Tibial artery (tissue), 4 donors: ENCODE measurements around the gene PTGR1.
"Not testable (repeated sequence)": the region's sequence is repeated elsewhere in the genome, so short reads cannot be mapped to it uniquely, and the experiment has no call there.

Experiments used
- DNase-seq, 2 donors: peaks; one replicate each; pipeline ENCODE4 v3.0.0-alpha.2; 2019
- H3K27ac ChIP-seq, 2 donors: fragments of 200-600 bp; sonication (generic) in 1 of 2; 1 replicate in 1 of 2; 2 replicates in 1 of 2; pipeline ENCODE4 v1.5.1; 2018 to 2019; ENCODE audit warnings: mild to moderate bottlenecking in 1 of 2
- H3K27me3 ChIP-seq, 2 donors: fragments of 200-600 bp; sonication (generic) in 1 of 2; one replicate each; pipeline versions ENCODE4 v1.5.1 to v1.6.0; 2016 to 2019
- H3K36me3 ChIP-seq, 3 donors: fragments of 200-600 bp; sonication (generic) in 2 of 3; one replicate each; pipeline ENCODE4 v1.5.1; 2016 to 2019; ENCODE audit warnings: mild to moderate bottlenecking in 2 of 3
- H3K4me1 ChIP-seq, 4 donors: fragments of 200-600 bp; sonication (generic) in 2 of 4; 1 replicate in 3 of 4; 2 replicates in 1 of 4; pipeline ENCODE4 v1.5.1; 2016 to 2019
- H3K4me3 ChIP-seq, 2 donors: fragments of 200-600 bp; sonication (generic) in 1 of 2; 1 replicate in 1 of 2; 2 replicates in 1 of 2; pipeline ENCODE4 v1.5.1; 2018 to 2019; ENCODE audit warnings: mild to moderate bottlenecking in 2 of 2
- H3K9me3 ChIP-seq, 3 donors: fragments of 200-600 bp; sonication (generic) in 1 of 3; one replicate each; pipeline ENCODE4 v1.5.1; 2016 to 2019
- intact Hi-C: fragments of 100-400 bp; cut with DNase I; formaldehyde crosslinking; loops from one replicate; pipeline ENCODE4 v1.15.0; 2023; ENCODE audit warnings: low total_unique reads
- TF ChIP-seq, protein P1 (sequence below), 2 experiments: fragments of 200-600 bp in 1 of 2; fragments of 450-650 bp in 1 of 2; IDR thresholded peaks; one replicate each; pipeline ENCODE4 v1.5.1; 2017 to 2019; ENCODE audit warnings: antibody characterized with exemption in 2 of 2, mild to moderate bottlenecking in 1 of 2, moderate library complexity in 1 of 2

PTGR1 gene

DNA sequence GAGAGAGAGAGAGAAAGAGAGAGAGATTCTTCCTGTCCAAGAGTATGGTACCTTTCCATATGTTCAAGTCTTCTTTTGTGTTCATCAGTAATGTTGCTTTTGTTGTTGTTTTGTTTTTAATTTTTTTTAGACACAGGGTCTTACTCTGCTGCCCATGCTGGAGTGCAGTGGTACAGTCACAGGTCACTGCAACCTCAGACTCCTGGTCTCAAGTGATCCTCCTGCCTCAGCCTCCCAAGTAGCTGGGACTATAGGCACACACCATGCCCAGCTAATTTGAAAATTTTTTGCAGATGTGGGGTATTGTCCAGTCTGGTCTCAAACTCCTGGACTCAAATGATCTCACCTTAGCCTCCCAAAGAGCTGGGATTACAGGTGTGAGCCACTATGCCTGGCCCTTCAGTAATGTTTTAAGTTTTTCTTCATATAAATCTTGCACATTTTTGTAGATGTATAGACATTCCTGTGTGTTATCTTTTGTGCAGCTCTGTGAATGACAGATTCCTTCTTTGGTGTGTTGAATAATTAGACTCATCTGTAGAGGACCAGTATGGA lies 38.2 kb downstream of the PTGR1 start:
- TF ChIP-seq, protein P1, sequence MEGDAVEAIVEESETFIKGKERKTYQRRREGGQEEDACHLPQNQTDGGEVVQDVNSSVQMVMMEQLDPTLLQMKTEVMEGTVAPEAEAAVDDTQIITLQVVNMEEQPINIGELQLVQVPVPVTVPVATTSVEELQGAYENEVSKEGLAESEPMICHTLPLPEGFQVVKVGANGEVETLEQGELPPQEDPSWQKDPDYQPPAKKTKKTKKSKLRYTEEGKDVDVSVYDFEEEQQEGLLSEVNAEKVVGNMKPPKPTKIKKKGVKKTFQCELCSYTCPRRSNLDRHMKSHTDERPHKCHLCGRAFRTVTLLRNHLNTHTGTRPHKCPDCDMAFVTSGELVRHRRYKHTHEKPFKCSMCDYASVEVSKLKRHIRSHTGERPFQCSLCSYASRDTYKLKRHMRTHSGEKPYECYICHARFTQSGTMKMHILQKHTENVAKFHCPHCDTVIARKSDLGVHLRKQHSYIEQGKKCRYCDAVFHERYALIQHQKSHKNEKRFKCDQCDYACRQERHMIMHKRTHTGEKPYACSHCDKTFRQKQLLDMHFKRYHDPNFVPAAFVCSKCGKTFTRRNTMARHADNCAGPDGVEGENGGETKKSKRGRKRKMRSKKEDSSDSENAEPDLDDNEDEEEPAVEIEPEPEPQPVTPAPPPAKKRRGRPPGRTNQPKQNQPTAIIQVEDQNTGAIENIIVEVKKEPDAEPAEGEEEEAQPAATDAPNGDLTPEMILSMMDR (IDR thresholded peaks at IDR 0.05) = no peak
- H3K9me3 ChIP-seq = peaks cover 0 to 34% (median 8%) of the 10 kb centered on the region in 3 donors
- H3K27ac ChIP-seq = no peak overlapping the region
- H3K27me3 ChIP-seq = no peaks in the 10 kb centered on the region
- no peak overlapping the region for H3K4me3 ChIP-seq
- peaks cover 44 to 65% (median 59%) of the 10 kb centered on the region in 3 donors for H3K36me3 ChIP-seq
- no peaks in the 10 kb centered on the region for H3K4me1 ChIP-seq
- no peak for DNase-seq
- intact Hi-C loops = no loop called here

DNA sequence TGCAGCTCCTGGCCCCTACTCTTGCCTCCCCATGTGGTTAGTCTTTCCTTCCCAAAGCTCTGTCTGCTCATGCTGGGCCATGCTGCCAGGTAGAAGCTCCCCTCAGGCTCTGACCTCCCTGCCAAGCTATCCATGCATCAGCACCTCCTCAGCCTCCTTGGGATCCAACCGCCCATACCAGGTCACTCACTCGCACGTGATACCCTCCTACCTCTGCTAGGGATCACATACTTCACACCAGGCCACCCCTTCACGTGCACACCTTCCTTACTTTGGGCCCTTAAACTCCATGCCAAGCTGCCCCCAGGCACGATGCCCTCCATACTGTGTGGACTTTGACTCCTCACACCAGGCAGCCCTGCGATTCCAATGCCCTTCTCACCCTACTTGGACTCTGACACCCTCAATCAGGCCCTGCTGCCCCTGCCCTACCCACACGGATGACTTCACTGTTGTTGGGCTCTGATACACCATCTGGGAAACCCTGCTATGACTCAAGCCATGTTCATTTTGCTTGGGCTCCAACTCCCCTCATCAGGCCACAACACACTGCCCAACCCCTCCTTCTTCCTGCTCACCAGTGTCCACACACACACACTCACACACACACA lies 40.3 kb downstream of the PTGR1 start:
- TF ChIP-seq, protein P1 (IDR thresholded peaks at IDR 0.05) = no peak
- H3K9me3 ChIP-seq = peaks cover 0 to 54% (median 13%) of the 10 kb centered on the region in 3 donors
- peaks cover 38 to 66% (median 59%) of the 10 kb centered on the region in 3 donors for H3K36me3 ChIP-seq
- H3K4me1 ChIP-seq = no peaks in the 10 kb centered on the region
- no peak for DNase-seq
- intact Hi-C loops = no loop called here
- no peak overlapping the region for H3K27ac ChIP-seq
- H3K27me3 ChIP-seq = no peaks in the 10 kb centered on the region
- no peak overlapping the region for H3K4me3 ChIP-seq

DNA sequence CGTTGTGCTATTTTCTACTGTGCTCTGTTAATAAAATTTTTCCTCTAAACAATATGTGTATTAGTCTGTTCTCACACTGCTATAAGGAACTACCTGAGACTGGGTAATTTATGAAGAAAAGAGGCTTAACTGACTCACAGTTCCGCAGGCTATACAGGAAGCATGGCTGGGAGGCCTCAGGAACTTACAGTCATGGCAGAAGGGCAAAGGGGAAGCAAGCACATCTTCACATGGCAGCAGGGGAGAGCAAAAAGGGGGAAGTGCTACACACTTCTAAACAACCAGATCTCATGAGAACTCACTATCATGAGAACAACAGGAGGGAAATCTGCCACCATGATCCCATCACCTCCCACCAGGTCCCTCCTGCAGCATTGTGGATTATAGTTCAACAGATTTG lies 44.0 kb downstream of the PTGR1 start:
- H3K27ac ChIP-seq, H3K4me1 ChIP-seq, H3K27me3 ChIP-seq, DNase-seq, intact Hi-C loops, H3K4me3 ChIP-seq: not testable (repeated sequence)
- H3K36me3 ChIP-seq = peaks cover 50 to 69% (median 58%) of the 10 kb centered on the region in 3 donors
- peaks cover 0 to 86% (median 15%) of the 10 kb centered on the region in 3 donors for H3K9me3 ChIP-seq

DNA sequence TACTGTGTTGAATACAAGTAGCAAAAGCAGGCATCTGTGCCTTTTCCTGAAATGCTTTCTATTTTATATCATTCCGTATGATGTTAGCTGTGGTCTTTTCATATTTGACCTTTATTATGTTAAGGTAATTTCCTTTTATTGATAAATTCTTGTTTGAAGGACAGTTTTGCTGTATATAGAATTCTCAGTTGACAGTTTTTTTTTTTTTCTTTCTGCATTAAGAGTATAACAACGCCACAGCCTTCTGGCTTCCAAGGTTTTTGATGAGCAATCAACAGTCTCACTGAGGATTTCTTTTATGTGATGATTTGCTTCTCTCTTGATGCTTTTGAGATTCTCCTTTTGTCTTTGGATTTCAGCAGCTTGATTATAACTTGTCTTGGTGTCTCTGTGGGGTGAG lies 50.8 kb downstream of the PTGR1 start:
- peaks cover 39 to 83% (median 82%) of the 10 kb centered on the region in 3 donors for H3K36me3 ChIP-seq
- intact Hi-C loops = no loop called here
- no peak overlapping the region for H3K27ac ChIP-seq
- no peak for DNase-seq
- H3K4me1 ChIP-seq = no peaks in the 10 kb centered on the region
- no peaks in the 10 kb centered on the region for H3K27me3 ChIP-seq
- H3K9me3 ChIP-seq = peaks cover 13 to 100% (median 69%) of the 10 kb centered on the region in 3 donors
- H3K4me3 ChIP-seq = no peak overlapping the region
- TF ChIP-seq, protein P1 (IDR thresholded peaks at IDR 0.05) = no peak

DNA sequence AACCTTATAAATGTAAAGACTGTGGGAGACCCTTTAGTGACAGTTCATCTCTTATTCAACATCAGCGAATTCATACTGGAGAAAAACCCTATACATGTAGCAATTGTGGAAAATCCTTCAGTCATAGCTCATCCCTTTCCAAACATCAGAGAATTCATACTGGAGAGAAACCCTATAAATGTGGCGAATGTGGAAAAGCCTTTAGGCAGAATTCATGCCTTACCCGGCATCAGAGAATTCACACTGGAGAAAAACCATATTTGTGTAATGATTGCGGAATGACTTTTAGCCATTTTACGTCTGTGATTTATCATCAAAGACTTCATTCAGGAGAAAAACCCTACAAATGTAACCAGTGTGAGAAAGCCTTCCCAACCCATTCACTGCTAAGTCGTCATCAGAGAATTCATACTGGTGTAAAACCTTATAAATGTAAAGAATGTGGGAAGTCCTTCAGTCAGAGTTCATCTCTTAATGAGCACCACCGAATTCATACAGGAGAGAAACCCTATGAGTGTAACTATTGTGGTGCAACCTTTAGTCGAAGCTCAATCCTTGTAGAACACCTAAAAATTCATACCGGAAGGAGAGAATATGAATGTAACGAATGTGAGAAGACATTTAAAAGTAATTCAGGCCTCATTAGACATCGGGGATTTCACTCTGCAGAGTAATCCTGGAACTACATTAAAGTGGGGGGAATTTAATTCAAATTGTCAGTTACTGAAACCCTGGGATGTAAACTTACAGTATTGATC lies 56.8 kb downstream of the PTGR1 start:
- intact Hi-C loops = no loop called here
- H3K4me1 ChIP-seq = no peaks in the 10 kb centered on the region
- no peak for DNase-seq
- TF ChIP-seq, protein P1 (IDR thresholded peaks at IDR 0.05) = no peak
- no peak overlapping the region for H3K27ac ChIP-seq
- H3K36me3 ChIP-seq = peaks cover 50 to 90% (median 83%) of the 10 kb centered on the region in 3 donors
- no peak overlapping the region for H3K4me3 ChIP-seq
- peaks cover 26 to 100% (median 89%) of the 10 kb centered on the region in 3 donors for H3K9me3 ChIP-seq
- no peaks in the 10 kb centered on the region for H3K27me3 ChIP-seq
